ENCODE measurements around the gene PRDM7. TPM values are rescaled to one million over a fixed set of nuclear protein-coding genes. Genes with fewer than 3 reads are reported as not detected.

Gene PRDM7
- total RNA-seq, 1 donor from 2014 or later = not detected

DNA sequence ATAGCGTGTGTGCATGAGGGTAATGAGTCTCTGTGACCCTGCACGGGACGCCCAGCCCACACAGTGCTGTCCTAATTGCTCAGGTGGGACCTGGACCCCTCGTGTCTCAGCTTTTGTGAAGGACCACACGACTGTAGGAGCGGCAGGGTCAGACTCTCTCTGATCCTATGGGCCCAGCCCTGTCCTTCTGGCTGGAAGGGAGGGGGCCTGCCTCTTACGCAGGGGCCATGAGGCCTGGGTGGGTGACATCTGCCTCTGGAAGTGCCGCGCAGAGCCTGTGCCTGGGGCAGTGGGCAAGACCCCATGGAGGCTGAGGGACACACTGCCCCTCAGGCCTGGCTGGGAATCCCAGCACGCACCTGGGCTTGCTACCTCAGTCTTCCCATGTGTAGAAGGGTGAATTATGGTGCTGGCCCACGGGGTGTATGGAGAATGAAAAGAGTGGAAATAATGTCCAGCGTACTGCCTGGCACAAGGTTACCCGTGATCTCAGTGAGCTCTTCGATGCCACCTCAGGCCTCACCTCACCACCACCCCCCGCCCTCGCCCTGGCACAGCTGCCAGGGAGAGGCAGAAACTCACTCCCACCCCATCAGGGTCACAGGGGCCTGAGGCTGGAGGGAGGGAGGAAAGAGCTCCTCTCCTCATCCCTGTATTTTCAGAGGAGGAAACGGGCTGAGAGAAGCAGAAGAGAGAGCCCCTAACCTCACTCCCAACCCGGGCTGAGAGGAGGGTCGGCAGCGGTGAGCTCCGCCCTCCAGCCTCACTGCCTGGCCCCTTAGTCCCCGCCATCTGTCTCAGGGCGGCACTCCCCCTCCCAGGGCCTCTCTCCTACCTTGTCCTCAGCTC, 30.8 kb downstream of the PRDM7 start:
- peaks cover 11% of the 10 kb centered on the region for H3K27me3 Mint-ChIP-seq (ENCODE audit: low read depth)
- no peak overlapping the region for H3K27ac Mint-ChIP-seq (ENCODE audit: unreplicated experiment)
- no peaks in the 10 kb centered on the region for H3K36me3 Mint-ChIP-seq (ENCODE audit: low read depth)
- TF ChIP-seq, protein P1, sequence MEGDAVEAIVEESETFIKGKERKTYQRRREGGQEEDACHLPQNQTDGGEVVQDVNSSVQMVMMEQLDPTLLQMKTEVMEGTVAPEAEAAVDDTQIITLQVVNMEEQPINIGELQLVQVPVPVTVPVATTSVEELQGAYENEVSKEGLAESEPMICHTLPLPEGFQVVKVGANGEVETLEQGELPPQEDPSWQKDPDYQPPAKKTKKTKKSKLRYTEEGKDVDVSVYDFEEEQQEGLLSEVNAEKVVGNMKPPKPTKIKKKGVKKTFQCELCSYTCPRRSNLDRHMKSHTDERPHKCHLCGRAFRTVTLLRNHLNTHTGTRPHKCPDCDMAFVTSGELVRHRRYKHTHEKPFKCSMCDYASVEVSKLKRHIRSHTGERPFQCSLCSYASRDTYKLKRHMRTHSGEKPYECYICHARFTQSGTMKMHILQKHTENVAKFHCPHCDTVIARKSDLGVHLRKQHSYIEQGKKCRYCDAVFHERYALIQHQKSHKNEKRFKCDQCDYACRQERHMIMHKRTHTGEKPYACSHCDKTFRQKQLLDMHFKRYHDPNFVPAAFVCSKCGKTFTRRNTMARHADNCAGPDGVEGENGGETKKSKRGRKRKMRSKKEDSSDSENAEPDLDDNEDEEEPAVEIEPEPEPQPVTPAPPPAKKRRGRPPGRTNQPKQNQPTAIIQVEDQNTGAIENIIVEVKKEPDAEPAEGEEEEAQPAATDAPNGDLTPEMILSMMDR (conservative IDR thresholded peaks at IDR 0.05) = no peak
- peaks cover 11% of the 10 kb centered on the region for H3K4me1 Mint-ChIP-seq
- H3K4me3 Mint-ChIP-seq = no peak overlapping the region
- H3K9me3 Mint-ChIP-seq = no peaks in the 10 kb centered on the region
- DNase-seq (ENCODE audit: low read depth, low spot score) = no peak

DNA sequence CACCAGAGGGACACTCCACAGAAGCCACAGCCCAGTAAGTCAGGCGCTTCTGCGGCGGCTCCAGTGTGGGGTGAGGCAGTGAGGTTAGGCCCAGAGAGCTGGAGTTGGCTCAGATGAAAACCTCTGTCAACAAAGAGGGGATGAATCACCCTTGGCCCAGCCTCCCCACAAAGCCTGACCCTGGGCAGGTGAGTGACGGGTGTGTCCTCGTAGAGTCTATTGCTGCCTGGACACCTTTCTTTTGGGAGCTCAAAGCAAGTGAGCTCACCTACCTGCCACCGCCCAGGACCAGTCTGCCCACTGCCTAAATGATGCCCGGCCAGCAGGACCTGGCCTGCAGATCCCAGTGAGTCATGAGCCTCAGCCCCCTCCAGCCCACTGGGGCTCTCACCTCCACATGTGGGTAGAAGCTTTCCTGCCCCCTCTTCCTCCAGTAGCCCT, 33.0 kb downstream of the PRDM7 start:
- no peak for DNase-seq (ENCODE audit: low read depth, low spot score)
- TF ChIP-seq, protein P1 (conservative IDR thresholded peaks at IDR 0.05) = no peak
- H3K27ac Mint-ChIP-seq (ENCODE audit: unreplicated experiment) = no peak overlapping the region
- H3K4me3 Mint-ChIP-seq = no peak overlapping the region
- peaks cover 11% of the 10 kb centered on the region for H3K4me1 Mint-ChIP-seq
- H3K27me3 Mint-ChIP-seq (ENCODE audit: low read depth) = peaks cover 10% of the 10 kb centered on the region
- no peaks in the 10 kb centered on the region for H3K9me3 Mint-ChIP-seq
- no peaks in the 10 kb centered on the region for H3K36me3 Mint-ChIP-seq (ENCODE audit: low read depth)

DNA sequence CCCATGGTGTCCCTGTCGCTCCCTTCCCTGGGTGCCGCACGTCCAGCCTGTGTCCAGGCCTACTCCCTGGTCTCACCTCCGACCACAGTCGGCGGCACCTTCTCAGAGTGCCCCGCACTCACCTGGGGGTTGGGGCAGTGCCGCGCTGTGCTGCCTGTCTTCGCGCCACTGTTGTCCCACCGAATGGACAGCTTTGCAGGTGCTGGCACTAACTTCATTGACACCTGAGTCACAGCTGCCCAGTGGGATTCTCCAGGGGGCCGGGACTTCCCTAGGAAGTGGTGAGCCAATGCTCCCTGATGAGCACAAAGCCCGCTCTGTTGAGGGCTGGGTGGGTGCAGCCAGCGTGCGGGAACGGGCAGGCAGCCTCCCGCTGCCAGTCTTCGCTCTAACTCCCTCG, 33.6 kb downstream of the PRDM7 start:
- no peaks in the 10 kb centered on the region for H3K36me3 Mint-ChIP-seq (ENCODE audit: low read depth)
- DNase-seq (ENCODE audit: low read depth, low spot score) = no peak
- H3K4me3 Mint-ChIP-seq = no peak overlapping the region
- H3K9me3 Mint-ChIP-seq = no peaks in the 10 kb centered on the region
- TF ChIP-seq, protein P1 (conservative IDR thresholded peaks at IDR 0.05) = no peak
- H3K4me1 Mint-ChIP-seq = peaks cover 9% of the 10 kb centered on the region
- H3K27me3 Mint-ChIP-seq (ENCODE audit: low read depth) = peaks cover 5% of the 10 kb centered on the region
- no peak overlapping the region for H3K27ac Mint-ChIP-seq (ENCODE audit: unreplicated experiment)

DNA sequence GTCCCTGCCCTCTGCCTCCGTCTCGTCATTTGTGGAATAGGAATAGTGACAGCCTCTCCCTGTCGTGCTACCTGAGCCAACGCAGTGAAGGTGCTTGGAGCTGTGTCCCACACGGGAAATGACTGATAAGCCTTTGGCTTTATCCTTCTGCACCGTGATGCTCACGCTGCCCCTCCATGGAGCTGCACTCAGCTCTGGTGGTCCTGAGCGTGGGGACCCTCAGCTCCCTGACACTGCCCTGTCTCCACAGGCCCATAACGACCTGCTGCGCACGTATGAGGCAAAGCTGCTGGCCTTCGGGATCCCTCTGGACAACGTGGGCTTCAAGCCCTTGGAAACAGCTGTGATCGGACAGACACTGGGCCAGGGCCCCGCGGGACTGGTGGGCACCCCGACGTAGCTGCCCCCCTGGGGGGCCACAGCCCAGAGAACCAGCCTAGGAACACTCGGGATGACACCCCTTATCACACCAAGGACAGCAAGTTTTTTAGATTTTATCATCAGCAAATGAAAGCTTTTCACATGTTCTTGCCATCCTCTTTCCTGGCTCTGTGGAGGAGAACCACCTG, 34.1 kb downstream of the PRDM7 start:
- no peak for DNase-seq (ENCODE audit: low read depth, low spot score)
- Mint-ChIP-seq H3K4me1 (peaks cover 4% of the 10 kb centered on the region), H3K36me3 (ENCODE audit: low read depth) (no peaks in the 10 kb centered on the region), H3K27ac (ENCODE audit: unreplicated experiment) (no peak overlapping the region), H3K27me3 (ENCODE audit: low read depth) (peaks cover under 1% of the 10 kb centered on the region), H3K4me3 (no peak overlapping the region), H3K9me3 (no peaks in the 10 kb centered on the region)
- TF ChIP-seq, protein P1 (conservative IDR thresholded peaks at IDR 0.05) = no peak

DNA sequence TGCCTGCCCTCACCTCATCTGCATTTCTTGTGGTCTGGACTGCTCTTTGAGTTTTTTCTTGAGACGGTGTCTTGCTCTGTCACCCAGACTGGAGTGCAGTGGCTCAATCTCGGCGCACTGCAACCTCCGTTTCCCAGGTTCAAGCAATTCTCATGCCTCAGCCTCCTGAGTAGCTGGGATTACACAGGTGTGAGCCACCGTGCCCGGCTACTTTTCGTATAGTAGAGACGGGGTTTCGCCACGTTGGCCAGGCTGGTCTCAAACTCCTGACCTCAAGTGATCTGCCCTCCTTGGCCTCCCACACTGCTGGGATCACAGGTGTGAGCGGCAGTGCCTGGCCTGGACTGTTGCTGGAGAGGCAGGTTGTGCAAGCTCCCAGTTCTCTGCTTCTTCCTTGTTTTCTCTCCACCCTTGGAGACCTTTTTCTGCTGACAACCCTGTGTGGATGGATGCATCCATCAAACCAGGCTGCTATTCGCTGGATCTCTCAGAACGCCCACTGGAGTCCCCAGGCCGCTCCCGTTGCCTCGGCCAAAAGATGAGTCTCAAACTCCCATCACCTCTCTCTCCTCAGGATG, 35.1 kb downstream of the PRDM7 start:
- Mint-ChIP-seq H3K9me3 (no peaks in the 10 kb centered on the region), H3K4me3 (no peak overlapping the region), H3K27me3 (ENCODE audit: low read depth) (no peaks in the 10 kb centered on the region), H3K4me1 (peaks cover 4% of the 10 kb centered on the region), H3K36me3 (ENCODE audit: low read depth) (no peaks in the 10 kb centered on the region), H3K27ac (ENCODE audit: unreplicated experiment) (no peak overlapping the region)
- DNase-seq (ENCODE audit: low read depth, low spot score) = no peak
- TF ChIP-seq, protein P1 (conservative IDR thresholded peaks at IDR 0.05) = no peak
